GM23338 (cell line): ENCODE measurements around the gene STON2.

ENCODE experiments used
- EZH2phosphoT487 ChIP-seq: fragments of 200-600 bp; sonication (generic); IDR thresholded peaks from one replicate; pipeline ENCODE4 v1.8.1; 2018; ENCODE audit warnings: antibody characterized with exemption; ENCODE audit not compliant: unreplicated experiment
- TF ChIP-seq, protein P1 (sequence below): IDR thresholded peaks from one replicate; pipeline ENCODE4 v1.6.1; 2018; ENCODE audit warnings: antibody characterized with exemption; ENCODE audit not compliant: unreplicated experiment
- TF ChIP-seq, protein P2 (sequence below), 2 experiments: fragments of 200-600 bp in 1 of 2; sonication (generic) in 1 of 2; conservative IDR thresholded peaks; 2 replicates each; pipeline versions ENCODE4 v1.5.1 to v1.6.1; 2016 to 2017; ENCODE audit warnings: antibody characterized with exemption in 2 of 2, low read depth in 2 of 2, mild to moderate bottlenecking in 2 of 2, moderate library complexity in 1 of 2

DNA sequence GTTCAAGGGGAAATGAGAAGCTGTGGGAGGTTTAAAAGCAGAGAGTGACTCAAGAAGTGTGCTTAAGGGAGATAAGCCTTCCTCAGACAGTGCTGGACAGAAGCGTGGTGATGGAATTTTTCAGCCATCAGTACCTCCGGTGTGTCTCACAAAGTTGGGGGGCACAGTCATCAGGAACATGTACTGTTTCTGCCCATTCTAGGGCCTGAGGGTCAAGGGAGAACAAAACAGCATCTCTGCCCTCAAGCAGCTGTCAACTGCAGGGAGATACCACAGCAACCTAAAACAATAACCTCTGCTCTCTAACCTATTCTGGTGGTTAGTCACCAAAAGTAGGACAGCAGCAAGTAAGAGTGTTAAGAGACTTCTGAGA lies 2.0 kb upstream of the STON2 start:
- TF ChIP-seq, protein P1, sequence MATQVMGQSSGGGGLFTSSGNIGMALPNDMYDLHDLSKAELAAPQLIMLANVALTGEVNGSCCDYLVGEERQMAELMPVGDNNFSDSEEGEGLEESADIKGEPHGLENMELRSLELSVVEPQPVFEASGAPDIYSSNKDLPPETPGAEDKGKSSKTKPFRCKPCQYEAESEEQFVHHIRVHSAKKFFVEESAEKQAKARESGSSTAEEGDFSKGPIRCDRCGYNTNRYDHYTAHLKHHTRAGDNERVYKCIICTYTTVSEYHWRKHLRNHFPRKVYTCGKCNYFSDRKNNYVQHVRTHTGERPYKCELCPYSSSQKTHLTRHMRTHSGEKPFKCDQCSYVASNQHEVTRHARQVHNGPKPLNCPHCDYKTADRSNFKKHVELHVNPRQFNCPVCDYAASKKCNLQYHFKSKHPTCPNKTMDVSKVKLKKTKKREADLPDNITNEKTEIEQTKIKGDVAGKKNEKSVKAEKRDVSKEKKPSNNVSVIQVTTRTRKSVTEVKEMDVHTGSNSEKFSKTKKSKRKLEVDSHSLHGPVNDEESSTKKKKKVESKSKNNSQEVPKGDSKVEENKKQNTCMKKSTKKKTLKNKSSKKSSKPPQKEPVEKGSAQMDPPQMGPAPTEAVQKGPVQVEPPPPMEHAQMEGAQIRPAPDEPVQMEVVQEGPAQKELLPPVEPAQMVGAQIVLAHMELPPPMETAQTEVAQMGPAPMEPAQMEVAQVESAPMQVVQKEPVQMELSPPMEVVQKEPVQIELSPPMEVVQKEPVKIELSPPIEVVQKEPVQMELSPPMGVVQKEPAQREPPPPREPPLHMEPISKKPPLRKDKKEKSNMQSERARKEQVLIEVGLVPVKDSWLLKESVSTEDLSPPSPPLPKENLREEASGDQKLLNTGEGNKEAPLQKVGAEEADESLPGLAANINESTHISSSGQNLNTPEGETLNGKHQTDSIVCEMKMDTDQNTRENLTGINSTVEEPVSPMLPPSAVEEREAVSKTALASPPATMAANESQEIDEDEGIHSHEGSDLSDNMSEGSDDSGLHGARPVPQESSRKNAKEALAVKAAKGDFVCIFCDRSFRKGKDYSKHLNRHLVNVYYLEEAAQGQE, result no peak
- no peak for TF ChIP-seq EZH2phosphoT487
- TF ChIP-seq, protein P2, sequence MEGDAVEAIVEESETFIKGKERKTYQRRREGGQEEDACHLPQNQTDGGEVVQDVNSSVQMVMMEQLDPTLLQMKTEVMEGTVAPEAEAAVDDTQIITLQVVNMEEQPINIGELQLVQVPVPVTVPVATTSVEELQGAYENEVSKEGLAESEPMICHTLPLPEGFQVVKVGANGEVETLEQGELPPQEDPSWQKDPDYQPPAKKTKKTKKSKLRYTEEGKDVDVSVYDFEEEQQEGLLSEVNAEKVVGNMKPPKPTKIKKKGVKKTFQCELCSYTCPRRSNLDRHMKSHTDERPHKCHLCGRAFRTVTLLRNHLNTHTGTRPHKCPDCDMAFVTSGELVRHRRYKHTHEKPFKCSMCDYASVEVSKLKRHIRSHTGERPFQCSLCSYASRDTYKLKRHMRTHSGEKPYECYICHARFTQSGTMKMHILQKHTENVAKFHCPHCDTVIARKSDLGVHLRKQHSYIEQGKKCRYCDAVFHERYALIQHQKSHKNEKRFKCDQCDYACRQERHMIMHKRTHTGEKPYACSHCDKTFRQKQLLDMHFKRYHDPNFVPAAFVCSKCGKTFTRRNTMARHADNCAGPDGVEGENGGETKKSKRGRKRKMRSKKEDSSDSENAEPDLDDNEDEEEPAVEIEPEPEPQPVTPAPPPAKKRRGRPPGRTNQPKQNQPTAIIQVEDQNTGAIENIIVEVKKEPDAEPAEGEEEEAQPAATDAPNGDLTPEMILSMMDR (conservative IDR thresholded peaks at IDR 0.05; ENCODE audit: low read depth in 2 of 2), result no peak
